CD4-positive, alpha-beta T cell treated with Interleukin-21 for 1 hour (primary cell): Measurements from ENCODE around the gene HOXB4.

Experiments
- DNase-seq: peaks from one replicate; pipeline ENCODE4 v3.0.0-alpha.2; 2020

Gene HOXB4

GRCh38 chr17:48569674-48570324 lies 8.4 kb downstream of the HOXB4 start:
- DNase-seq = no peak

GRCh38 chr17:48569240-48569582 lies 8.9 kb downstream of the HOXB4 start:
- no peak for DNase-seq

- DNase-seq = no peak
These were observed 9.5 kb downstream of the HOXB4 start for GRCh38 chr17:48568499-48569239.

DNA sequence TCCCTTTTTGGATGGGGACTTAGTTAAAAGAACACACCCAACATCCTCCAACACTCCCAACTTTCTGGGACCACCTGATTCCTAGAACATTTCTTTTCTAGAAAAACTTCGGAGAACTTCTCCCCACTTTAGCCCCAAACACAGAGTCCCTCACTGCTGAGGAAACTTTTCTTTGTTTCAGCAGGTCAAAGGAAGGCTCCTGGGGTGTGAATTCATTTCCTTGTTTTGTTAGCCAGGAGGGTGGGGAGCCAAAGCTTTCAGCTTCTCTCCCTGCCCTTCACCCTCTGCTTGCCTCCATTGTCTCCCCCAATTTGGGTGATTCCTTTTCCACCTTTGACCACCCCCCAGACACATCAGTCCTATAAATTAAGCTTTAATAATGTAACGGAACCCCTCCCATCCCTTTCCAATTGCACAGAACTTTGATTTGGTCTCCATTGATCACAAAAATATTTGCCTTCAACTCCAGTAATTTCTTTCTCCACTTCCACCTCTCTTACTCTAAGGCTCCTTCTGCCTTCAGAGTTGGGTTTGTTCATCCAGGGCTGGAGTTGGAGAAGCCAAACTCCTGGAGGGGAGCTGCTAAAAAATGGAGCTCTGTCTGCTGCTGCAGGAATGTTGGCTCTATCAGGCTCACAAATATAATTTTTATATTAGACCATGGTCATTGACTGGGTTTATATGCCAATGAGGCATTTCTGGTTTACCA lies 10.3 kb downstream of the HOXB4 start:
- DNase-seq = no peak

DNA sequence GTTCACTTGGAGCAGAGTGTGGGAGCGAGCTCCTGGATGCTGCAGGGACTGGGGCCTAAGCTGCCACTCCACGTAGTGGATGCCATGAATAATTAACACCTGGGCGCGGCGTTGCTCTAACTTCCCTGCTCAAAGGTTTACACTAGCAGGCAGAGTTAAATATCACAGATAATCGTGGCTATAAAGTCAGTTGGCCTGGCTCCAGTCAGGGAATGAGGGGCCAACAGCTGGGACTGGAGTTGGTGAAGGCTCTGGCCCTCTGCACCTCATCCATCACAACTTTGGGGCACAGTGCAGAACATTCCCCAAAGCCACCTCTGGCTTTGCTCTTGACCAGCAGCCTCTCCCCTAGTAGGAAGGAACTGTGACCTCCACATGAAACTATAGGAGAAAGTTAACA lies 10.9 kb downstream of the HOXB4 start:
- no peak for DNase-seq

GRCh38 chr17:48566717-48567116 lies 11.4 kb downstream of the HOXB4 start:
- no peak for DNase-seq

- DNase-seq = no peak
These were observed 12.0 kb downstream of the HOXB4 start for GRCh38 chr17:48565925-48566710.

DNA sequence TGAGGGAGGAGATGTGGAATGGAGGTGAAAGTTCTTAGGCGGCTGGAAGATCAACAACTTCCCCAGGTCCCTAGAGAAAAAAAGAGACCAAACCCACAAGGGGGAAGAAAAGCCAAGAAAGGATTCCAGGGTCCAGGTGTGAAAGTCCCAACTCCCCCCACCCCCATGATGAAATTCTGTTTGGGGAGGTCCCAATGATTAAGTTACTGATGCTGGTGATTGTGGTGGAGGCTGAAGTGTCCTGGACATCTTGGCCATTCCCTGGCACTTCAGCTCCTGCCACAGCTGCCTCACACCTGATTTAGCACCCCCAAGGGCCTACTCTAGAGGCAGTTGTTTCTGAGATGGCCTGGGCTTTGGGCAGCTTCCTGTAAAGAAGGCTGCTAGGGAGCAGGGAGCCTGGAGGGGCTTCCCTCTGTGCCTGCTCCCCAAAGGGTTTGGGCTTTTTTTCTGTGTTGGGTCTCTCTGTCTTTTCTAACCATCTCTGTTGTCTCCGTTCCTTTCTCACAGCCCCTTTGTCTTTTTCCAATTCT lies 13.1 kb downstream of the HOXB4 start:
- DNase-seq = no peak

- DNase-seq = no peak
These were observed 13.7 kb downstream of the HOXB4 start for GRCh38 chr17:48564188-48565021.

GRCh38 chr17:48563867-48564187 lies 14.3 kb downstream of the HOXB4 start:
- no peak for DNase-seq

DNA sequence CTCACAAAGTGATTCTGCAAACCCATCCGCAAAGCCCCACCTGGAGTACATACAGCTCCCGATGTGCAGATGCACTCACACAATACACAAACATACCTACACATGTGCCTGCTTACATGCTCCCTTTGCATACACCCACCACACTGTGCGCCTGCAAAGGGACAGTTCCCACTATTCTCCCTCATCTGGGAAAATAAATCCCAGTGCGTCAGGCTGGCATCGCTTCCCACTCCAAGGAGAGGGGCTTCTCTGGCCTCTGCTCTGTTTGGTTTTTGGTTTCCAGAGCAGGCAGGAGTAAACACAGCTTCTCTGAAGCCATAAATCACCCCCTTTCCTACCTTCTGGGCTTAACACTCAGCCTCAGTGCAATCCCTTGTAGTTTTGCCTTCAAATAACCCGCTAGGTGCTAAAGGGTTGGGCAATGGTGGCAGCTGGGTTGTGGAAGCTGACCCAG lies 14.7 kb downstream of the HOXB4 start:
- DNase-seq = no peak

DNA sequence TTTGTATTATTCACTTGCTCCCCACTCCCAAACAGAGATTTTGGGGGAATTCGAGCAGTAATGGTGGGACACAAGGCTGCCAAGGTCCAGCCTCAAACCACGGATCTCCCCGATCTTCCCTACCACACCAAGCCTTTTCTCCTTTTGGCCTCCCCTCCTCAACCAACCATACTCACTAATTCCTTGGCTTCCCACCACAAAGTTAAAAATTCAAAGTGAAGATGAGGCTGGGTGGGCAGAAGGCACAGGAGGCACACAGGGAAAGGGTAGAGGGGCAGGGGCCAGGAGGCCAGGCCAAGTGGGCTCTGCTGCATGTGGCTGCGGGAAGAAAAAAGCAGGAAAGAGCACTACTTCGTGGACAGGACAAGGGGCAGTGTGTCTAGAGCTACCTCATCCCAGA lies 15.2 kb downstream of the HOXB4 start:
- DNase-seq = no peak

GRCh38 chr17:48561884-48562810 lies 16.0 kb downstream of the HOXB4 start:
- no peak for DNase-seq

DNA sequence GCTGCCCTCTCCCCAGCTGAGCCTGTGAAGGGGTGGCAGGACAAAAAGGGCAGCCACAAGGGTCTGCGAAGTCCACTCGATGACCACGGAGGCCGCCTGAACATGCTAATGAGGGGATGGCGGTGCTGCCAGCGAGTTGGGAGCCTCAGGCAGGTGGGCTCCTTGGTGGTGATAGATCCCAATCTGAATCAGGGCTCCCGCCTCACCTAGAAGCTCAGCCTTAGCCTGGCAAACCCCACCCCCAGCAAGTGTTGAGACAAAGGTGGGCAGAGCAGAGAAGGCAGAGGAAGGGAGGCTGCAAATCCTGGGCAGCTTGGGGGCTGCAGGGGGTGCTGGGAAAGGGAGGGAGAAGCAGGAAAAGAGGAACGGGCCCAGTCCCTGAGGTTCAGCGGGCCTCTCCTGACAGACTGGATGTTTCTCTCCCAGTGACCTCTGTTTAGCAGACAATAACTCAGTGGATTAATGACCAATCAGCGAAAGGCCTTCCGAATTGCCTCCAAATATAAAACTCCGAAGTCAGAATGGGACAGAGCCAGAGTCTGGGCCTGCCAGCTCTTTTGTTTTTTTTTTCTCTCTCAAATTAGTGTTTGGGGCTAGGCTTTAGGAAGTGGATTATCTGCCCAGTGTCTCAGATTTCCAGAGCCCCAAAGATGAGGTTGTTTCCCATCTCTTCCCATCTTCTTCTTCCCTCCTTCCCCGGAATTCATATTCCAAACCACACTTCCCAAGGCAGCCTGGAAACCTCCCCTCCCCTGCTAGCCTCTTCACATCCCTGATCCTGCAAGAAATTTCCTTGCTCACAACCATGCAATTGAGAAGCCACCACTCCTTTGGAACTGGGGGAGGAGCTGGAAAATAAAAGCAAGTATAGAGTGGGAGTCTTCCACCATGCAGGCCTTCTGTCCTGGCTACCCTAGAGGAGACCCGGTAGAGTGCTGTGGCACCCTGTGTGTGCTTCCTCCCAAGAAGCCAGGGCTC lies 18.0 kb downstream of the HOXB4 start:
- no peak for DNase-seq

GRCh38 chr17:48559122-48559839 lies 18.9 kb downstream of the HOXB4 start:
- no peak for DNase-seq

DNA sequence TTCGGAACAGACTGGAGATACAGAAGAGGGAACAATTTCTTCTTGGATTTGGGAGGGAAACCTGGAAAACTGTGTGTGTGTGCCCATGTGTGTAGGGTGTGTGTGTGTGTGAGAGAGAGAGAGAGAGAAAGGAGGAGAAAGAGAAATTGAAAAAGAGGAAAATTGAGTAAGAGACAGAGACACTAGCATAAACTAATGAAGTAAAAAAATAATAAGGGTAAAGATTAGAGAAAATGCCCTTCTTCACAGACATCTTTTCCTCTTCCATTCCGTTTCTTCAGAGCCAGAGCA lies 19.4 kb downstream of the HOXB4 start:
- DNase-seq = no peak

DNA sequence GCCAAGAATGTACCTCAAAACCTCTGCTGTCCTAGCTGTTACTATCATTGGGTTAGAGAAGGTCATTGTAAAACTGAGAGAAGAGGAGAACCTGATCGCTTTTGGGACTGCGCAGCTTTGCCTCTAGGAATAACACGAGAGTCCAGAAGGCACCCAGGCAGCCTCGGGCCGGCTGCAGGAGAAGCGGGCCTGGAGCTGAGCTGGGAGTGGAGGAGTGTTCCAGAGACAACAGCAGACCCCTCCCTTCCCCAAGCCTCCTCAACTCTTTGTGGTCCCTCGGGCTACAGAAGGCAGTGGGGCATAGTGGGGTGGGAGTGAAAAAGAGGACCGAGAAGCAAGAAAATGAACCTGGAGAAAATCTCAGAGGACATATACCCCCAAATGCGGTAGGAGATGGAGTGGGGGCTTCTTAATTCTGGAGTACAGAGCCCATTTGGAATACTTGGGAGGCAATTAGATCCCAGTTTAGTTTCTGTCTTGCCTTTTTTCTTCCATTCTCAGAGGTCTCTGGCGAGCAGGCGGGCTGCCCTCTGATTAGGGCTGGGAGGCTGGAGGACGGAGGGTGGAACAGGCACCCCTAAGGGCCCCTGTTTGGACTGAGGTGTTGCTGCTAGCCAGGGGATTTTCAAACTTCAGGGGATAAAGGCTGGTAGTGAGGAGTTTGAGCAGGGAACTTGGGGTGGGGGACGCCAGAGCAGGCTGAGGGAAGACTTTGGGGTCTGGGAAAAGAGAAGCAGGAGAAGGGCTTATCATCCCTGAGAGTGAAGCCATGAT lies 19.9 kb downstream of the HOXB4 start:
- DNase-seq = no peak

- DNase-seq = no peak
These were observed 21.4 kb downstream of the HOXB4 start for GRCh38 chr17:48556576-48557401.
